Muscle of arm (tissue), 12 donors: Measurements from ENCODE around the gene ADAMTSL4. TPM values are rescaled to one million over a fixed set of nuclear protein-coding genes. Genes with fewer than 3 reads are reported as not detected.
A peak's percentile ranks its signal among the peaks of the same experiment; 100 is the strongest.
"Not testable (repeated sequence)": the region's sequence is repeated elsewhere in the genome, so short reads cannot be mapped to it uniquely, and the experiment has no call there.

Experiments
- DNase-seq: peaks from one replicate; pipeline ENCODE4 v3.0.0-alpha.2; 2013
- polyA plus RNA-seq, 12 donors: library from polyadenylated mRNA; unstranded; fragments of 120-200 nt; gene quantifications; one replicate each; pipeline ENCODE4 v1.2.1, GENCODE V29; 2013; ENCODE audit not compliant: insufficient read length in 12 of 12

ADAMTSL4 gene
- polyA plus RNA-seq, 12 donors: 37.5 to 77.9 (median 49.0) TPM; not detected in 1

GRCh38 chr1:150579945-150580642 is 30.9 kb downstream of the ADAMTSL4 start:
- DNase-seq: no peak

- not testable (repeated sequence) for DNase-seq
Observed at GRCh38 chr1:150580966-150581365, 31.8 kb downstream of the ADAMTSL4 start.

GRCh38 chr1:150581437-150581836 is 32.2 kb downstream of the ADAMTSL4 start:
- not testable (repeated sequence) for DNase-seq

- not testable (repeated sequence) for DNase-seq
Observed at GRCh38 chr1:150581962-150582361, 32.8 kb downstream of the ADAMTSL4 start.

- DNase-seq: no peak
Observed at GRCh38 chr1:150582371-150582770, 33.2 kb downstream of the ADAMTSL4 start.

GRCh38 chr1:150596095-150596892 is 47.1 kb downstream of the ADAMTSL4 start:
- DNase-seq: no peak

GRCh38 chr1:150596976-150597375 is 47.8 kb downstream of the ADAMTSL4 start:
- DNase-seq: no peak

- DNase-seq: not testable (repeated sequence)
Observed at GRCh38 chr1:150598346-150598745, 49.1 kb downstream of the ADAMTSL4 start.

GRCh38 chr1:150601540-150601939 is 52.3 kb downstream of the ADAMTSL4 start:
- DNase-seq: no peak

GRCh38 chr1:150602372-150602771 is 53.2 kb downstream of the ADAMTSL4 start:
- not testable (repeated sequence) for DNase-seq

- no peak for DNase-seq
Observed at GRCh38 chr1:150603711-150604110, 54.5 kb downstream of the ADAMTSL4 start.

GRCh38 chr1:150604226-150604588 is 55.0 kb downstream of the ADAMTSL4 start:
- no peak for DNase-seq

- not testable (repeated sequence) for DNase-seq
Observed at GRCh38 chr1:150605451-150605731, 56.2 kb downstream of the ADAMTSL4 start.

GRCh38 chr1:150606463-150607142 is 57.4 kb downstream of the ADAMTSL4 start:
- DNase-seq: no peak

GRCh38 chr1:150609732-150610131 is 60.5 kb downstream of the ADAMTSL4 start:
- DNase-seq: peak; percentile 59

Other genes starting within 250 kb of the ADAMTSL4 start
- 10 to 100 TPM in 11 of 12 donors, not detected in 1; 31.8 to 80.2 (median 50.3) TPM for gene PRPF3, start 227.9 kb upstream of the ADAMTSL4 start, polyA plus RNA-seq
- gene RPRD2, start 185.3 kb upstream of the ADAMTSL4 start, polyA plus RNA-seq: 100 to 1,000 TPM in 1 of 12 donors, 10 to 100 TPM in 11; 25.9 to 181 (median 27.8) TPM
- 10 to 100 TPM in 11 of 12 donors, not detected in 1; 13.1 to 25.8 (median 20.4) TPM for gene TARS2, start 62.0 kb upstream of the ADAMTSL4 start, polyA plus RNA-seq
- 10 to 100 TPM in 2 of 12 donors, 1 to 10 TPM in 9, not detected in 1; 2.9 to 26.5 (median 4.4) TPM for gene ECM1, start 41.3 kb upstream of the ADAMTSL4 start, polyA plus RNA-seq
- 1 to 10 TPM in 5 of 12 donors, under 1 TPM in 4, not detected in 3; 0.40 to 2.0 (median 1.2) TPM for gene FALEC, start 33.7 kb upstream of the ADAMTSL4 start, polyA plus RNA-seq
- 100 to 1,000 TPM in 11 of 12 donors, not detected in 1; 125 to 262 (median 159) TPM for gene MCL1, start 30.2 kb downstream of the ADAMTSL4 start, polyA plus RNA-seq
- 100 to 1,000 TPM in 11 of 12 donors, not detected in 1; 102 to 177 (median 118) TPM for gene ENSA, start 80.2 kb downstream of the ADAMTSL4 start, polyA plus RNA-seq
- gene GOLPH3L, start 147.7 kb downstream of the ADAMTSL4 start, polyA plus RNA-seq: 10 to 100 TPM in 11 of 12 donors, not detected in 1; 15.0 to 27.1 (median 19.7) TPM
- gene HORMAD1, start 171.5 kb downstream of the ADAMTSL4 start, polyA plus RNA-seq: under 1 TPM in 1 of 12 donors, not detected in 11; 0.27 TPM
- 10 to 100 TPM in 10 of 12 donors, 1 to 10 TPM in 1, not detected in 1; 9.7 to 26.8 (median 14.5) TPM for gene CTSS, start 216.4 kb downstream of the ADAMTSL4 start, polyA plus RNA-seq